ENCODE measurements around the gene DNER. TPM values are rescaled to one million over a fixed set of nuclear protein-coding genes. Genes with fewer than 3 reads are reported as not detected.

DNER gene
- total and polyA plus RNA-seq, 10 of the 15 experiments (the other 5 are each of a cell fraction or from before 2014, with no cell fraction given): 0.04 to 0.08 (median 0.07) TPM; not detected in 7

GRCh38 chr2:229642371-229642770 is 72.0 kb downstream of the DNER start (continued):
- TF ChIP-seq MEF2B (IDR thresholded peaks at IDR 0.05; ENCODE audit: partially characterized antibody, poor library complexity, severe bottlenecking) (no peak), PRDM15 (CRISPR knock-in tag; IDR thresholded peaks at IDR 0.05) (no peak)

GRCh38 chr2:229641676-229642075 is 72.7 kb downstream of the DNER start:
- RAD21 ChIA-PET (ENCODE audit: unreplicated experiment): no interaction called here
- Histone ChIP-seq H2AFZ (ENCODE audit: control insufficient read depth, low read depth, low read length) (no peak overlapping the region), H3K4me1 (ENCODE audit: control insufficient read depth, insufficient read depth, low read length) (no peaks in the 10 kb centered on the region), H3K79me2 (ENCODE audit: control insufficient read depth, insufficient read depth, low read length) (no peaks in the 10 kb centered on the region), H3K4me2 (ENCODE audit: control insufficient read depth, insufficient read depth) (no peak overlapping the region), H3K9ac (ENCODE audit: control insufficient read depth, insufficient read depth, low read length) (no peak overlapping the region), H3K27ac (ENCODE audit: control insufficient read depth, insufficient read depth) (no peak overlapping the region), H3K9me3 (replicated peaks; ENCODE audit: control insufficient read depth, insufficient read depth, low read length) (no peaks in the 10 kb centered on the region), H3K27me3 (replicated peaks in 1 of 2; ENCODE audit: control insufficient read depth in 2 of 2, insufficient read depth in 2 of 2, low read length in 1 of 2) (no peaks in the 10 kb centered on the region; a peak in 2 of 4 replicates), H3K36me3 (ENCODE audit: control insufficient read depth in 2 of 2, insufficient read depth in 2 of 2, low read length in 1 of 2) (no peaks in the 10 kb centered on the region), H3K4me3 (no peak overlapping the region), H4K20me1 (ENCODE audit: control insufficient read depth, insufficient read depth) (no peaks in the 10 kb centered on the region)
- intact Hi-C loops (cut with micrococcal nuclease; ENCODE audit: unreplicated experiment) (no loop called here), in situ Hi-C loops (cut with MboI) (no loop called here)
- no peak for DNase-seq (ENCODE audit: low read depth, low spot score)
- WGBS (ENCODE audit: insufficient coverage, insufficient replicate concordance, low lambda C conversion rate, missing lambda C conversion rate): 6% methylated on average over 3 of the region's 3 CpGs
- no peak for FAIRE-seq
- no TSS peak for BruUV-seq (replicated peaks)
- no peak for ATAC-seq
- CTCF ChIA-PET: no interaction called here
- SMC1A ChIA-PET (ENCODE audit: uncharacterized antibody, unreplicated experiment): no interaction called here
- POLR2A ChIA-PET: no interaction called here
- TF ChIP-seq RFX5 (IDR thresholded peaks at IDR 0.05; ENCODE audit: low read depth, low read length): no peak
- TF ChIP-seq CREB1 (IDR thresholded peaks at IDR 0.05; ENCODE audit: low read depth): no peak
- TF ChIP-seq PKNOX1 (IDR thresholded peaks at IDR 0.05): no peak
- TF ChIP-seq FOXM1 (IDR thresholded peaks at IDR 0.05; ENCODE audit: low read depth, low read length): no peak
- no peak for TF ChIP-seq IKZF2 (IDR thresholded peaks at IDR 0.05)
- no peak for TF ChIP-seq NR2C1 (IDR thresholded peaks at IDR 0.05)
- no peak for TF ChIP-seq HDGF (IDR thresholded peaks at IDR 0.05)
- TF ChIP-seq ZBTB11 (CRISPR knock-in tag; IDR thresholded peaks at IDR 0.05): no peak
- TF ChIP-seq RELA (IDR thresholded peaks at IDR 0.05; ENCODE audit: borderline replicate concordance, partially characterized antibody): no peak
- no peak for TF ChIP-seq IKZF1 (conservative IDR thresholded peaks at IDR 0.05)
- TF ChIP-seq MLLT1 (IDR thresholded peaks at IDR 0.05): no peak
- TF ChIP-seq KLF5 (IDR thresholded peaks at IDR 0.05; ENCODE audit: partially characterized antibody): no peak
- TF ChIP-seq SREBF1 (IDR thresholded peaks at IDR 0.05; ENCODE audit: low read length): no peak
